ENCODE results near the gene SMPDL3B. TPM values are rescaled to one million over a fixed set of nuclear protein-coding genes. Genes with fewer than 3 reads are reported as not detected.

The SMPDL3B gene, protein sequence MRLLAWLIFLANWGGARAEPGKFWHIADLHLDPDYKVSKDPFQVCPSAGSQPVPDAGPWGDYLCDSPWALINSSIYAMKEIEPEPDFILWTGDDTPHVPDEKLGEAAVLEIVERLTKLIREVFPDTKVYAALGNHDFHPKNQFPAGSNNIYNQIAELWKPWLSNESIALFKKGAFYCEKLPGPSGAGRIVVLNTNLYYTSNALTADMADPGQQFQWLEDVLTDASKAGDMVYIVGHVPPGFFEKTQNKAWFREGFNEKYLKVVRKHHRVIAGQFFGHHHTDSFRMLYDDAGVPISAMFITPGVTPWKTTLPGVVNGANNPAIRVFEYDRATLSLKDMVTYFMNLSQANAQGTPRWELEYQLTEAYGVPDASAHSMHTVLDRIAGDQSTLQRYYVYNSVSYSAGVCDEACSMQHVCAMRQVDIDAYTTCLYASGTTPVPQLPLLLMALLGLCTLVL
- 10 to 100 TPM in 5 of 6 donors, 1 to 10 TPM in 1; 7.3 to 57.1 (median 27.2) TPM for total RNA-seq

DNA sequence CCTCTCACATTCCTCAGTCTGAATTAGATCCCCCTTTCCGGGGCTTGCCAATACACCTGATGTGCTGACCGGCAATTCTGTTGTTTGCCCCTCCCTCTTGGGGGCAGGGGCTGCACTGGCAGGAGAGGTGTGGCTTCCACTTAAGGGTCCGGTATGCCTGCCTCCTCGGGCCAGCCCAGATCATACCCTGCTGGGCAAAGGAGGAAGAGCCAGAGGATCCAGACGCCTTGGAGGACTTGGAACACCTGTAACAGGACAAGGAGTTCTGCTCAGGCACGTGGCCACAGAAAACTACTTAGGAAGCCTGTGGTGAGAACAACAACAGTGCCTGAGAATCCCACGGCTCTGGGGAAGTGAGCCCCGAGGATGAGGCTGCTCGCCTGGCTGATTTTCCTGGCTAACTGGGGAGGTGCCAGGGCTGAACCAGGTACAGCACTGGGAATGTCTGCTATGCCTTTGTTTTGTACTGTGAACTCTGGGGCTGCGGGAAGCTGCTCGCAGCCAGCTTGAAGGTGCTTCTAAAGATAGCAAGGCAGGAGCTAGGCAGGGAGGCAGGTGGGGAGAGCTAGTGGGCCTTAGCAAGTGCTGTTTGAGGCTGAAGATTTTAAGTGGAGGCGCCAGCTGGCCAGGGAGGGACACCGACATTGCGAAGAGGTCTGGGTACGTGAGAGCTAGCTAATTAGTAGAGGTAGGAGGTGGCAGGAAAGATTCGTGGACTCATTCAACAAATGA, at the start of gene SMPDL3B:
Gene SMPDL3B, plus strand, starts transcription at position 183 of the 732 bp plus-strand sequence. Its CDS starts 184 bp downstream, at position 367.
- DNase-seq = peak in 1 of 2 donors; percentile 92
- Histone ChIP-seq H3K4me1 (peaks cover 0 to 14% (median 9%) of the 10 kb centered on the region in 4 donors), H3K9me3 (no peaks in the 10 kb centered on the region), H3K36me3 (no peaks in the 10 kb centered on the region), H3K27ac (peak within 1 kb of the TSS in 3 of 4 donors; percentile 48 to 68 (median 52)), H3K4me3 (peak within 1 kb of the TSS in 3 of 4 donors; percentile 36 to 50 (median 36)), H3K27me3 (no peaks in the 10 kb centered on the region)
- 5 to 16% methylated on average over 13 to 16 of the region's 16 CpGs for WGBS, 2 donors
- TF ChIP-seq POLR2A (IDR thresholded peaks at IDR 0.05) (peak in 1 of 4 donors; percentile 61), EP300 (IDR thresholded peaks at IDR 0.05) (no peak), POLR2AphosphoS5 (IDR thresholded peaks at IDR 0.05) (peak in 1 of 2 donors; percentile 65), CTCF (IDR thresholded peaks at IDR 0.05) (peak in 4 of 6 experiments; percentile 32 to 60 (median 38))
- peak; percentile 67 to 95 for ATAC-seq (ENCODE audit: low FRiP score in 2 of 2)

- ATAC-seq (ENCODE audit: low FRiP score in 2 of 2) (peak; percentile 35 to 76), DNase-seq (peak in 1 of 2 donors; percentile 55)
- Histone ChIP-seq H3K27me3 (no peaks in the 10 kb centered on the region), H3K27ac (peak overlapping the region; percentile 83 to 90 (median 88)), H3K9me3 (no peaks in the 10 kb centered on the region), H3K36me3 (peaks cover 2 to 48% (median 29%) of the 10 kb centered on the region in 4 donors), H3K4me3 (peak overlapping the region in 1 of 4 donors; percentile 3), H3K4me1 (peaks cover 0 to 45% (median 23%) of the 10 kb centered on the region in 4 donors)
- WGBS, 2 donors = 49 to 84% methylated on average over 7 to 8 of the region's 8 CpGs
- TF ChIP-seq POLR2AphosphoS5 (IDR thresholded peaks at IDR 0.05) (peak in 1 of 2 donors; percentile 55), EP300 (IDR thresholded peaks at IDR 0.05) (no peak)
Observed at GRCh38 chr1:27885114-27885528, 49.7 kb upstream of the SMPDL3B start.

DNA sequence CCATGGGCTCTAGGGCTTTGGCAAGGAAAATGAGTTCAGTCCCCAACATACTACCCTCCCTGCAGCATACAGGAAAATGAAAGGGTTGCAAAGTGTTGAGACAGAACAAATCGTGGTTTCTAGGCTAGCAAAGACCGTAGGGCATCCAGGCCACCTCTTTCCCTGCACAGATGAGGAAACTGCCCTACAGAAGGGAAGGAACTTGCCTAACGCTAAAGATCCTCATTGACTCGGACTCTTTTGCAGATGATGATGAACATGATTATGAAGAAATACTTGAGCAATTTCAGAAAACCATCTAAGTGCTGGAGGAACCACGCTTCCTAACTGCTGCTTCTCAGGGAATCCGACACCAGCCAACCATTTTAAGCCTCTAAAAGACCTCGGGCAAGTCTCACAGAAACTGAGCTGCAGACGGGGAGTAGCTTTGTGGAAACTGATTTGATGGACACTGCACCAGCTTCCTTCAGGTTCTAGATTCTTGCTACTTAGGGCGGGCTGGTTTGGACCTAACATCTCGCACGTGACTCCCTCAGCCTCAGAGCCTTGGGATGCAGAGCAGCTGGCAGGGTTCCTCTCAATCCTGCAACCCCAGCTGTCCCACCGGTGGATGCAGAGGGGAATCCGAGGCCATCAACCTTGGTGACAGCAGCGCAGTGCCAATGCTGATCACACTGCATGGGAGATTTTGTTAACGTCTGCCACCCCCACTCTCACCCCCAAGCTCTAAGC, 49.0 kb upstream of the SMPDL3B start:
- peaks cover 2 to 48% (median 31%) of the 10 kb centered on the region in 4 donors for H3K36me3 ChIP-seq
- 58 to 79% methylated on average over 9 to 15 of the region's 15 CpGs for WGBS, 2 donors
- DNase-seq = peak in 1 of 2 donors; percentile 48
- H3K4me1 ChIP-seq = peaks cover 0 to 51% (median 23%) of the 10 kb centered on the region in 4 donors
- TF ChIP-seq CTCF (IDR thresholded peaks at IDR 0.05) (no peak), EP300 (IDR thresholded peaks at IDR 0.05) (peak in 2 of 4 donors; percentile 48 to 63), POLR2A (IDR thresholded peaks at IDR 0.05) (no peak), POLR2AphosphoS5 (IDR thresholded peaks at IDR 0.05) (peak; percentile 28 to 87)
- ATAC-seq (ENCODE audit: low FRiP score in 2 of 2) = peak; percentile 61 to 75
- peak overlapping the region; percentile 83 to 90 (median 88) for H3K27ac ChIP-seq
- H3K4me3 ChIP-seq = no peak overlapping the region
- no peaks in the 10 kb centered on the region for H3K9me3 ChIP-seq
- no peaks in the 10 kb centered on the region for H3K27me3 ChIP-seq

GRCh38 chr1:27886353-27886679, 48.5 kb upstream of the SMPDL3B start:
- Histone ChIP-seq H3K27ac (peak overlapping the region; percentile 71 to 90 (median 82)), H3K9me3 (no peaks in the 10 kb centered on the region), H3K4me3 (no peak overlapping the region), H3K36me3 (peaks cover 2 to 53% (median 31%) of the 10 kb centered on the region in 4 donors), H3K27me3 (no peaks in the 10 kb centered on the region), H3K4me1 (peaks cover 0 to 51% (median 23%) of the 10 kb centered on the region in 4 donors)
- WGBS, 2 donors = 68 to 90% methylated on average over 1 to 2 of the region's 2 CpGs
- DNase-seq (no peak), ATAC-seq (ENCODE audit: low FRiP score in 2 of 2) (no peak)
- TF ChIP-seq POLR2A (IDR thresholded peaks at IDR 0.05) (no peak), EP300 (IDR thresholded peaks at IDR 0.05) (no peak), POLR2AphosphoS5 (IDR thresholded peaks at IDR 0.05) (no peak), CTCF (IDR thresholded peaks at IDR 0.05) (no peak)

All from upper lobe of left lung (tissue), 6 donors.